ENCODE data around the gene SF3A1. TPM values are rescaled to one million over a fixed set of nuclear protein-coding genes. Genes with fewer than 3 reads are reported as not detected.

The SF3A1 gene
- total and polyA plus RNA-seq, 2 of the 13 experiments (the other 11 are each of a cell fraction or from before 2014, with no cell fraction given), result 10.0 to 22.0 TPM

- TF ChIP-seq TCF12 (IDR thresholded peaks at IDR 0.05) (no peak), TCF12 (CRISPR knock-in tag; IDR thresholded peaks at IDR 0.05) (no peak), HNF1B (CRISPR knock-in tag; IDR thresholded peaks at IDR 0.05) (no peak), ZMAT3 (CRISPR knock-in tag; conservative IDR thresholded peaks at IDR 0.05) (0 out of 2 replicates have a peak, but pooled peaks have one; percentile 29), ZNF496 (CRISPR knock-in tag; IDR thresholded peaks at IDR 0.05; ENCODE audit: insufficient replicate concordance) (no peak)
- TF ChIP-seq, protein P1, sequence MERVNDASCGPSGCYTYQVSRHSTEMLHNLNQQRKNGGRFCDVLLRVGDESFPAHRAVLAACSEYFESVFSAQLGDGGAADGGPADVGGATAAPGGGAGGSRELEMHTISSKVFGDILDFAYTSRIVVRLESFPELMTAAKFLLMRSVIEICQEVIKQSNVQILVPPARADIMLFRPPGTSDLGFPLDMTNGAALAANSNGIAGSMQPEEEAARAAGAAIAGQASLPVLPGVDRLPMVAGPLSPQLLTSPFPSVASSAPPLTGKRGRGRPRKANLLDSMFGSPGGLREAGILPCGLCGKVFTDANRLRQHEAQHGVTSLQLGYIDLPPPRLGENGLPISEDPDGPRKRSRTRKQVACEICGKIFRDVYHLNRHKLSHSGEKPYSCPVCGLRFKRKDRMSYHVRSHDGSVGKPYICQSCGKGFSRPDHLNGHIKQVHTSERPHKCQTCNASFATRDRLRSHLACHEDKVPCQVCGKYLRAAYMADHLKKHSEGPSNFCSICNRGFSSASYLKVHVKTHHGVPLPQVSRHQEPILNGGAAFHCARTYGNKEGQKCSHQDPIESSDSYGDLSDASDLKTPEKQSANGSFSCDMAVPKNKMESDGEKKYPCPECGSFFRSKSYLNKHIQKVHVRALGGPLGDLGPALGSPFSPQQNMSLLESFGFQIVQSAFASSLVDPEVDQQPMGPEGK (CRISPR knock-in tag; IDR thresholded peaks at IDR 0.05), result peak; percentile 47; the same call in 1 of the 2 replicates
- TF ChIP-seq, protein P2, sequence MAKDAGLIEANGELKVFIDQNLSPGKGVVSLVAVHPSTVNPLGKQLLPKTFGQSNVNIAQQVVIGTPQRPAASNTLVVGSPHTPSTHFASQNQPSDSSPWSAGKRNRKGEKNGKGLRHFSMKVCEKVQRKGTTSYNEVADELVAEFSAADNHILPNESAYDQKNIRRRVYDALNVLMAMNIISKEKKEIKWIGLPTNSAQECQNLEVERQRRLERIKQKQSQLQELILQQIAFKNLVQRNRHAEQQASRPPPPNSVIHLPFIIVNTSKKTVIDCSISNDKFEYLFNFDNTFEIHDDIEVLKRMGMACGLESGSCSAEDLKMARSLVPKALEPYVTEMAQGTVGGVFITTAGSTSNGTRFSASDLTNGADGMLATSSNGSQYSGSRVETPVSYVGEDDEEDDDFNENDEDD (CRISPR knock-in tag; IDR thresholded peaks at IDR 0.05; ENCODE audit: borderline replicate concordance), result 0 out of 2 replicates have a peak, but pooled peaks have one; percentile 13
Measured at GRCh38 chr22:30396871-30397655, 40.4 kb upstream of the SF3A1 start, which contains the start of gene SEC14L2 (continued).
